Panc1 (cell line): Measurements from ENCODE around the gene NRG2. TPM values are rescaled to one million over a fixed set of nuclear protein-coding genes. Genes with fewer than 3 reads are reported as not detected.

ENCODE experiments used
- ATAC-seq: fragments of 200-7000 bp; cut with Tn5 transposase; 2 replicates; pipeline ENCODE4 v1.9.1; 2020; ENCODE audit warnings: mild to moderate bottlenecking, moderate library complexity
- BruUV-seq: library from RNA; stranded (reverse); fragments of 400-500 nt; replicated peaks from 2 replicates; lab custom pipeline; 2021; lab: Mats Ljungman, UMichigan
- CTCF ChIA-PET: fragments of 300-600 bp; sonication (Branson Sonifier 250); formaldehyde crosslinking; loops from one replicate; lab custom pipeline; 2022; ENCODE audit warnings: antibody characterized with exemption; lab: Charles Lee
- POLR2A ChIA-PET: fragments of 300-600 bp; sonication (Branson Sonifier 250); formaldehyde crosslinking; loops from one replicate; lab custom pipeline; 2022; ENCODE audit warnings: antibody characterized with exemption; lab: Charles Lee
- DNase-seq: peaks from one replicate; pipeline ENCODE4 v3.0.0-alpha.2; 2010; ENCODE audit warnings: low read depth, low spot score
- H3K27ac ChIP-seq: 2 replicates; pipeline ENCODE4 v1.5.1; 2011; ENCODE audit warnings: mild to moderate bottlenecking, low read length, inconsistent platforms
- H3K27me3 ChIP-seq: fragments of 200-500 bp; sonication (Bioruptor generic); 2 replicates; pipeline ENCODE4 v1.6.0; 2014; ENCODE audit warnings: low read length, inconsistent platforms; ENCODE audit not compliant: control insufficient read depth, insufficient read depth
- H3K36me3 ChIP-seq: fragments of 200-500 bp; sonication (Bioruptor generic); 2 replicates; pipeline ENCODE4 v1.5.1; 2014; ENCODE audit warnings: inconsistent platforms, mild to moderate bottlenecking, low read length, moderate library complexity; ENCODE audit not compliant: control insufficient read depth, insufficient read depth
- H3K4me1 ChIP-seq: 2 replicates; pipeline ENCODE4 v1.5.1; 2011; ENCODE audit warnings: inconsistent platforms, mild to moderate bottlenecking, low read length, moderate library complexity; ENCODE audit not compliant: control insufficient read depth, insufficient read depth
- H3K4me3 ChIP-seq, 2 experiments: 2 replicates each; pipeline ENCODE4 v1.5.1; 2011 to 2012; ENCODE audit warnings: low read depth in 2 of 2, low read length in 2 of 2, mild to moderate bottlenecking in 2 of 2, inconsistent platforms in 1 of 2, moderate library complexity in 1 of 2
- H3K9me3 ChIP-seq: fragments of 200-500 bp; sonication (Bioruptor generic); 2 replicates; pipeline ENCODE4 v1.5.1; 2014; ENCODE audit warnings: low read depth, mild to moderate bottlenecking, inconsistent platforms, low read length, moderate library complexity; ENCODE audit not compliant: control insufficient read depth, insufficient read depth
- POLR2AphosphoS5 ChIP-seq: IDR thresholded peaks from 2 replicates; pipeline ENCODE4 v1.6.1; 2012; ENCODE audit warnings: mild to moderate bottlenecking, low read depth, low read length, moderate library complexity
- SIN3A ChIP-seq: IDR thresholded peaks from 2 replicates; pipeline ENCODE4 v1.6.1; 2012; ENCODE audit warnings: low read depth, mild to moderate bottlenecking, low read length, moderate library complexity, borderline replicate concordance; ENCODE audit not compliant: insufficient read depth
- TCF7L2 ChIP-seq: IDR thresholded peaks from 2 replicates; pipeline ENCODE4 v1.6.1; 2011; ENCODE audit warnings: mild to moderate bottlenecking, low read depth, low read length, inconsistent platforms
- in situ Hi-C: cut with HindIII; loops from 2 replicates; pipeline ENCODE4 v1.10.0; 2016; ENCODE audit warnings: low sequenced_read_pairs, low pct_unique_long_range_greater_than_20kb
- intact Hi-C: fragments of 100-400 bp; cut with micrococcal nuclease; formaldehyde crosslinking; loops from one replicate; pipeline ENCODE4 v1.10.0; 2022; ENCODE audit not compliant: unreplicated experiment
- total RNA-seq: library from RNA; stranded (reverse); gene quantifications from one replicate; pipeline ENCODE4 v1.2.1, GENCODE V29; 2021; ENCODE audit not compliant: unreplicated experiment
- TF ChIP-seq, protein P1 (sequence below): fragments of 450-650 bp; IDR thresholded peaks from 2 replicates; pipeline ENCODE4 v1.5.1; 2017; ENCODE audit warnings: mild to moderate bottlenecking
- TF ChIP-seq, protein P2 (sequence below), 2 experiments: IDR thresholded peaks; 2 replicates each; pipeline ENCODE4 v1.6.1; 2011 to 2012; ENCODE audit warnings: low read depth in 2 of 2, control low read depth in 1 of 2, low read length in 1 of 2, mild to moderate bottlenecking in 1 of 2, moderate library complexity in 1 of 2; ENCODE audit not compliant: insufficient read depth in 1 of 2

NRG2 gene
- total RNA-seq, 1 experiment from 2014 or later = 20.2 TPM

DNA sequence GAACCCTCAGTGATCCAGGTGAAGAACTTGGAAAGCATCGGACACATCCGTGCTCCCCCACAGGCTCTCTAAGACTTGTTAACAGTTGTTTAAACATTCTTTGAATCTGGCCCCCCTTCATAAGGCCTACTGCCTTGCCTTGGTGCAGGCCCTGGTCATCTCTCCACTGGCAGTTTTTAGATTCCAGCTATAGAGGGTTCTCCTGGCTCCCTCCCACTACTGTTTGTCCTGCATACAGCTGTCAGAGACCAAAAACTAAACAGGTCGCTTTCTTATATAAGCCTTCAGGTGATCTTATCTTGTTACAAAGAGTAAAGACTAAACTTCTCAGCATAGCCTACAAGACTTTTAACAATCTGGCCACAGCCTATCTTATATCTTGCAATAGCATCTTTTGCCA lies 32.3 kb downstream of the NRG2 start:
- in situ Hi-C loops = no loop called here
- intact Hi-C loops = no loop called here
- Histone ChIP-seq H3K4me1 (0 out of 2 replicates have a peak, but pooled peaks cover 3% of the 10 kb centered on the region), H3K4me3 (no peak overlapping the region), H3K9me3 (no peaks in the 10 kb centered on the region), H3K36me3 (no peaks in the 10 kb centered on the region), H3K27ac (no peak overlapping the region), H3K27me3 (no peaks in the 10 kb centered on the region)
- ATAC-seq (peak; percentile 36; the same call in 1 of the 2 replicates), DNase-seq (no peak)
- ChIA-PET POLR2A (no interaction called here), CTCF (no interaction called here)
- TF ChIP-seq SIN3A (no peak), POLR2AphosphoS5 (no peak), TCF7L2 (no peak)
- TF ChIP-seq, protein P1, sequence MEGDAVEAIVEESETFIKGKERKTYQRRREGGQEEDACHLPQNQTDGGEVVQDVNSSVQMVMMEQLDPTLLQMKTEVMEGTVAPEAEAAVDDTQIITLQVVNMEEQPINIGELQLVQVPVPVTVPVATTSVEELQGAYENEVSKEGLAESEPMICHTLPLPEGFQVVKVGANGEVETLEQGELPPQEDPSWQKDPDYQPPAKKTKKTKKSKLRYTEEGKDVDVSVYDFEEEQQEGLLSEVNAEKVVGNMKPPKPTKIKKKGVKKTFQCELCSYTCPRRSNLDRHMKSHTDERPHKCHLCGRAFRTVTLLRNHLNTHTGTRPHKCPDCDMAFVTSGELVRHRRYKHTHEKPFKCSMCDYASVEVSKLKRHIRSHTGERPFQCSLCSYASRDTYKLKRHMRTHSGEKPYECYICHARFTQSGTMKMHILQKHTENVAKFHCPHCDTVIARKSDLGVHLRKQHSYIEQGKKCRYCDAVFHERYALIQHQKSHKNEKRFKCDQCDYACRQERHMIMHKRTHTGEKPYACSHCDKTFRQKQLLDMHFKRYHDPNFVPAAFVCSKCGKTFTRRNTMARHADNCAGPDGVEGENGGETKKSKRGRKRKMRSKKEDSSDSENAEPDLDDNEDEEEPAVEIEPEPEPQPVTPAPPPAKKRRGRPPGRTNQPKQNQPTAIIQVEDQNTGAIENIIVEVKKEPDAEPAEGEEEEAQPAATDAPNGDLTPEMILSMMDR = no peak
- TF ChIP-seq, protein P2, sequence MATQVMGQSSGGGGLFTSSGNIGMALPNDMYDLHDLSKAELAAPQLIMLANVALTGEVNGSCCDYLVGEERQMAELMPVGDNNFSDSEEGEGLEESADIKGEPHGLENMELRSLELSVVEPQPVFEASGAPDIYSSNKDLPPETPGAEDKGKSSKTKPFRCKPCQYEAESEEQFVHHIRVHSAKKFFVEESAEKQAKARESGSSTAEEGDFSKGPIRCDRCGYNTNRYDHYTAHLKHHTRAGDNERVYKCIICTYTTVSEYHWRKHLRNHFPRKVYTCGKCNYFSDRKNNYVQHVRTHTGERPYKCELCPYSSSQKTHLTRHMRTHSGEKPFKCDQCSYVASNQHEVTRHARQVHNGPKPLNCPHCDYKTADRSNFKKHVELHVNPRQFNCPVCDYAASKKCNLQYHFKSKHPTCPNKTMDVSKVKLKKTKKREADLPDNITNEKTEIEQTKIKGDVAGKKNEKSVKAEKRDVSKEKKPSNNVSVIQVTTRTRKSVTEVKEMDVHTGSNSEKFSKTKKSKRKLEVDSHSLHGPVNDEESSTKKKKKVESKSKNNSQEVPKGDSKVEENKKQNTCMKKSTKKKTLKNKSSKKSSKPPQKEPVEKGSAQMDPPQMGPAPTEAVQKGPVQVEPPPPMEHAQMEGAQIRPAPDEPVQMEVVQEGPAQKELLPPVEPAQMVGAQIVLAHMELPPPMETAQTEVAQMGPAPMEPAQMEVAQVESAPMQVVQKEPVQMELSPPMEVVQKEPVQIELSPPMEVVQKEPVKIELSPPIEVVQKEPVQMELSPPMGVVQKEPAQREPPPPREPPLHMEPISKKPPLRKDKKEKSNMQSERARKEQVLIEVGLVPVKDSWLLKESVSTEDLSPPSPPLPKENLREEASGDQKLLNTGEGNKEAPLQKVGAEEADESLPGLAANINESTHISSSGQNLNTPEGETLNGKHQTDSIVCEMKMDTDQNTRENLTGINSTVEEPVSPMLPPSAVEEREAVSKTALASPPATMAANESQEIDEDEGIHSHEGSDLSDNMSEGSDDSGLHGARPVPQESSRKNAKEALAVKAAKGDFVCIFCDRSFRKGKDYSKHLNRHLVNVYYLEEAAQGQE (IDR thresholded peaks at IDR 0.05; ENCODE audit: insufficient read depth in 1 of 2, low read depth in 2 of 2, low read length in 1 of 2) = no peak
- no TSS peak for BruUV-seq

DNA sequence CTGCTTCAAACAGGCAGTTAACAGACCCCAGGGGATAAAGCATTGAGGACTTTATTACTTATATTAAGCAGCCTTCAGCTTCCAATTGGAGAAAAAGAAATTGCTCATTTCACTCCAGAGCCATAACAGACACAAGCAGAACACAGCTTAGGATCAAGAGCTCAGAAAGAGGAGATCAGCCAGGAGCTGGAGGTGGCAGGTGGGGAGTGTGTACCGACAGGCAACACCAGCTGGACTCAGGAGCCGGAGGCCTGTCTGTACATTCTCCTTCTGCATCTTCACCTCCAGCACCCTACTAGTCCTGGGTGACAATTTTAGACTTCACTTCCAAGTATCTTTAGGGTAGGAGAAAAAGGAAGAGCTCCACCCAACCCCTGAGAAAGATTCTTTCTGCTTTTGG lies 35.8 kb downstream of the NRG2 start:
- Histone ChIP-seq H3K4me1 (0 out of 2 replicates have a peak, but pooled peaks cover 3% of the 10 kb centered on the region), H3K27me3 (no peaks in the 10 kb centered on the region), H3K27ac (no peak overlapping the region), H3K9me3 (no peaks in the 10 kb centered on the region), H3K4me3 (no peak overlapping the region), H3K36me3 (no peaks in the 10 kb centered on the region)
- in situ Hi-C loops = no loop called here
- BruUV-seq = no TSS peak
- POLR2A ChIA-PET = no interaction called here
- CTCF ChIA-PET = no interaction called here
- TF ChIP-seq POLR2AphosphoS5 (no peak), TCF7L2 (no peak), SIN3A (no peak)
- intact Hi-C loops = no loop called here
- ATAC-seq (no peak), DNase-seq (no peak)

DNA sequence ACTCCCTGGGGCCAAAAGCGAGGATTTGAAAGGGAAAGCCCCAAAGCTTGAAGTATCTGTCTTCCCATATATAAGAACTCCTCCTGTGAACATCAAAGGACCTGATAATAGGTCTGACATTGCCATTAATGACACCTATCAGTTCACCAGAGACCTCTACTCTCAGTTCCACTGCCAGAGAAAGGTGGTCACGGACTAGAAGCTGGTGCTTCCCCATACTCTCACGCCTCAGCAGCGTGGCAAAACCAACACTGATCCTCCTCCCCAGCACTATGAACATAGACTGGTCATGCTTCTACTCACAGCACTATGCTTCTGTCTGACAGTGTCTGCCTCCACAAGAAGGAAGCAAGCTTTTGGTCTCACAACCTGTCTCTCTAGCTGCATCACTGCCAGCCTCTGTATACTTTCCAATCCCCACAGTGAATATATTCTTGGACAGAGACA lies 37.9 kb downstream of the NRG2 start:
- CTCF ChIA-PET = no interaction called here

More for the DNA sequence above, 37.9 kb downstream of the NRG2 start:
- no TSS peak for BruUV-seq
- Histone ChIP-seq H3K4me1 (no peaks in the 10 kb centered on the region), H3K27me3 (no peaks in the 10 kb centered on the region), H3K9me3 (no peaks in the 10 kb centered on the region), H3K4me3 (no peak overlapping the region), H3K27ac (no peak overlapping the region), H3K36me3 (no peaks in the 10 kb centered on the region)
- intact Hi-C loops (no loop called here), in situ Hi-C loops (no loop called here)
- no peak for ATAC-seq
- no peak for DNase-seq
- POLR2A ChIA-PET = no interaction called here
- TF ChIP-seq POLR2AphosphoS5 = no peak
- TF ChIP-seq, protein P1 = no peak
- no peak for TF ChIP-seq TCF7L2
- TF ChIP-seq, protein P2 (IDR thresholded peaks at IDR 0.05; ENCODE audit: insufficient read depth in 1 of 2, low read depth in 2 of 2, low read length in 1 of 2) = no peak
- TF ChIP-seq SIN3A = no peak
